Measurements from ENCODE around the gene PRKCQ. TPM values are rescaled to one million over a fixed set of nuclear protein-coding genes. Genes with fewer than 3 reads are reported as not detected.

Gene PRKCQ
- total RNA-seq, 1 experiment from 2014 or later, result 1.3 TPM

DNA sequence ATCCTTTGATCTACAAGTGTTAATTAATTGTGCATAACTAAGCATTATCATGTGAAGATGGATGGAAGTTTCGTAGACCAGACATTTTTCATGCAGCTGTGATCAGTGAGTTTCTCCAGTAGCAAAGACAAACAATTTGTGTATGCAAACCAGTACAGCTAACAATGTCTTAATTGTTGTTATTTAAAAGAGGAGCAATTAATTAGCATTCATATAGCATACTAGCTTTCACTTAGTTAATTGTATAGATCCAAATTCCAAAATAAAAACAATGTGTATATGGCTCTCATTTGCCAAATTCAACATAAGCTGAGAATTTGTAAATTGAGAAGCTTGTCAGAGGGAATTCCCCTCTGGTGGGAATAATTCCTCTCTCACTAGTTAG is 22.6 kb upstream of the PRKCQ start:
- no peak for DNase-seq
- H3K27me3 ChIP-seq, result no peaks in the 10 kb centered on the region
- H3K27ac ChIP-seq, result no peak overlapping the region

DNA sequence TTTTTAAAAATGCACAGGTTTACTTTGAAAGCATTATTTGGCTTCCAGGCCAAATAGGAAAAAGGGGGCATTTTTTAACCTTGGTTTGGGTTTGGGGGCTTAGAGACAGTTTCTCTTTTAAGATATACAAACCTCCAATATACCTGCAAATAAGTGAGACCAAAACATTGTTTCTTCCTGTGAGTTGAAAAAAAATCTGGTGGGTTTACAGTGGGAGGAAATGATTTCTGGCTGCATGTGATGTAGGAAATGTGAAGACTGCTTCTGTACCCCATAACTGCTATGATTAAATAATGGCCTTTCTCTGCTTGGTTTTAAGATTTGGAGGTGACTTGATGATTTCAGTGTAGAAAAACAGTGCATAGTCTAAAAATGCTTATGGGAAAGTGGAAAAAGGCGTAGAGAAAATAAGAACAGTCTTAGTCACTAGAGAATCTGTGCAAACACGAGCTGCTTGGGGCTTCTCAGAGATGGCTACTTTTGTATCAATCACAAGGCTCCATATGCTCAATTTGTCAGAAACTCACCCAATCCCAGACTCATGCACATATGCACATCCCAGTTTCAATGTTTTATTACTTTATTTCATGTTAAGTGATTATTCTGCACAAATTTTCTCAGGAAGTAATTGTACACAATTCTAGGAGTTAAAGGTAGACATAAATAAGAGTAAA is 22.1 kb upstream of the PRKCQ start:
- H3K27ac ChIP-seq, result no peak overlapping the region
- no peaks in the 10 kb centered on the region for H3K27me3 ChIP-seq

More for the DNA sequence above, 22.6 kb upstream of the PRKCQ start:
- H3K4me3 ChIP-seq, result no peak overlapping the region
- no peaks in the 10 kb centered on the region for H3K9me3 ChIP-seq (replicated peaks)
- 0 out of 2 replicates have a peak, but pooled peaks cover 2% of the 10 kb centered on the region for H3K4me1 ChIP-seq
- H3K36me3 ChIP-seq, result no peaks in the 10 kb centered on the region

DNA sequence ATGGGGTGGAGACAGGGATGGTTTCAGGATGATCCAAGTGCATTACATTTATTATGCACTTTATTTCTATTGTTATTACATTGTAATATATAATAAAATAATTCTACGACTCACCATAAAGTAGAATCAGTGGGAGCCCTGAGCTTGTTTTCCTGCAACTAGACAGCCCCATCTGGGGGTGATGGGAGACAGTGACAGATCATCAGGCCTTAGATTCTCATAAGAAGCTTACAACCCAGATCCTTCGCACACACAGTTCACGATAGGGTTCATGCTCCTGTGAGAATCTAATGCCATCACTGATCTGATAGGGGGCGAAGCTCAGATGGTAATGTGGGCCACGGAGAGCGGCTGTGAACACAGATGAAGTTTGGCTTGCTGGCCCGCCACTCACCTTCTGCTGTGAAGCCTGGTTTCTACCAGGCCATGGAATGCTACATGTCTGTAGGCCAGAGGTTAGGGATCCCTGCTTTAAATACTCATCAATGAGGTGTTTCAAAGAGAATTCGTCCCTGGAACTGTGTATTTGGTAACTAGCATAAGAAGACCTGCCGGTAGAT is 21.2 kb upstream of the PRKCQ start:
- no peak overlapping the region for H3K27ac ChIP-seq
- H3K36me3 ChIP-seq, result no peaks in the 10 kb centered on the region
- H3K9me3 ChIP-seq (replicated peaks), result no peaks in the 10 kb centered on the region
- H3K4me3 ChIP-seq, result no peak overlapping the region
- no peak for DNase-seq
- H3K27me3 ChIP-seq, result no peaks in the 10 kb centered on the region
- 0 out of 2 replicates have a peak, but pooled peaks cover 2% of the 10 kb centered on the region for H3K4me1 ChIP-seq

More for the DNA sequence above, 22.1 kb upstream of the PRKCQ start:
- no peak overlapping the region for H3K4me3 ChIP-seq
- 0 out of 2 replicates have a peak, but pooled peaks cover 2% of the 10 kb centered on the region for H3K4me1 ChIP-seq
- H3K9me3 ChIP-seq (replicated peaks), result no peaks in the 10 kb centered on the region
- DNase-seq, result no peak
- H3K36me3 ChIP-seq, result no peaks in the 10 kb centered on the region

DNA sequence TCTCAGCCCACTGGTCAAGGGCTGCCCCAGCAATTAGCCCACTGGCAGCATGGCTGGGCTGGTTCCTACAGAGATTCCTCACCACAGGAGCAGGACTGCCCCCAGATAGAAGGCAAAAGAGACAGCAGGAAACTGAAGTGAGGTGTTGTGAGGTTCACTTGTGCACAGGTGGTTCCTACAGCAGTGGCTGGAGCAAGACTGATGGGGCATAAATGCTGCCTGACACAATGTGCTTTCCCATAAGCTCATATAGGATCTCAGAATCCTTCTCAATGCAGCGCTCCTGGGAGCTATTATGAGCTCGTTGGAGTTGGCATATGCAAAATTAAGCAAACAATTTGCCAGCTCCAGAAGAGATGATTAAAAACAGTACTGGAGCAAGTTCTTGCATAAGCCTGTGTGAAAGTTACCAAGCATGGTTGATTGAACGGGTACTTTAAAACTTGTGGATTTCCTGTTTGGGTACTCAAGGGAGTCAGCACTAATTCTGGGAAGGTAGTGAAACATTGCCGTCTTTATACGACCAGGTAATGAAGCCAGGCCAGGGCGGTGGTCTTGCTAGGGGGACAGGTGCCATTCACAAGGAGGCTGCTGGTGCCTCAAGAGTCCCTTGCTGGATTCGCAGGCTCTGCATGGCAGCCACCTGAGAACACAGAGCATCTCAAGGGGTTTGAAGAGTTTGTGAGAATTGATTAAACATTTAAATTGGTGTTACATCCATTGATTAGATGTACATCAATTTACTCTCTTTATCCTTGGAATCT is 20.3 kb upstream of the PRKCQ start:
- H3K36me3 ChIP-seq, result no peaks in the 10 kb centered on the region
- H3K4me1 ChIP-seq, result 0 out of 2 replicates have a peak, but pooled peaks cover 2% of the 10 kb centered on the region
- no peak overlapping the region for H3K27ac ChIP-seq
- no peaks in the 10 kb centered on the region for H3K9me3 ChIP-seq (replicated peaks)
- no peak overlapping the region for H3K4me3 ChIP-seq
- H3K27me3 ChIP-seq, result no peaks in the 10 kb centered on the region
- DNase-seq, result no peak

DNA sequence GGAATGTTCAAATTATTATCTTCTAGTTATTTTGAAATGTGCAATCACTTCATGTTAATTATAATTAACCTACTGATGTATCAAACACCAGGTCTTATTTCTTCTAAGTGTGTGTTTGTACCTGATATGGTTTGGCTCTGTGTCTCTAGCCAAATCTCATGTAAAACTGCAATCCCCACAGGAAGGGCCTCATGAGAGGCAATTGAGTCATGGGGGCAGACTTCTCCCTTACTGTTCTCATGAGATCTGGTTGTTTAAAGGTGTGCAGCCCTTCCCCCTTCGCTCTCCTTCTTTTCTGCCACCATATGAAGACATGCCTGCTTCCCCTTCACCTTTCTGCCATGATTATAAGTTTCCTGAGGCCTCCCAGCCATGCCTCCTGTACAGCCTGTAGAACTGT is 18.6 kb upstream of the PRKCQ start:
- 0 out of 2 replicates have a peak, but pooled peaks cover 2% of the 10 kb centered on the region for H3K4me1 ChIP-seq
- H3K4me3 ChIP-seq, result no peak overlapping the region
- H3K27me3 ChIP-seq, result no peaks in the 10 kb centered on the region
- no peaks in the 10 kb centered on the region for H3K36me3 ChIP-seq
- H3K27ac ChIP-seq, result no peak overlapping the region
- H3K9me3 ChIP-seq (replicated peaks), result no peaks in the 10 kb centered on the region
- DNase-seq, result no peak

DNA sequence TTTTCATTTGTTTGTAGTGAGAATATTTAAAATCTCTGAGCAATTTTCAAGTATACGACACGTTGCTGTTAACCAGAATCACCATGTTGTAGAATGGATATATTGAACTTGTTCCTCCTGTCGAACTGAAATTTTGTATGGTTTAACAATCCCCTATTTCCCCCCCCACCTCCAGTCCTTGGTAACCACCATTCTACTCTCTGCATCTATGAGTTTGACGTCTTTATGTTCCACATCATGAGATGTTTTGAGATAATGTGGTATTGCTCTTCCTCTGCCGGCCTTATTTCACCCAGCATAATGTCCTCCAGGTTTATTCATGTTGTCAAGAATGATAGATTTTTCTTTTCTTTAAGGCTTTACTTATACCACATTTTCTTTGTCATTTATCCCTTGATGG is 17.4 kb upstream of the PRKCQ start:
- Histone ChIP-seq H3K27ac (no peak overlapping the region), H3K9me3 (replicated peaks) (no peaks in the 10 kb centered on the region), H3K4me3 (no peak overlapping the region), H3K36me3 (no peaks in the 10 kb centered on the region), H3K4me1 (no peaks in the 10 kb centered on the region), H3K27me3 (no peaks in the 10 kb centered on the region)
- no peak for DNase-seq

DNA sequence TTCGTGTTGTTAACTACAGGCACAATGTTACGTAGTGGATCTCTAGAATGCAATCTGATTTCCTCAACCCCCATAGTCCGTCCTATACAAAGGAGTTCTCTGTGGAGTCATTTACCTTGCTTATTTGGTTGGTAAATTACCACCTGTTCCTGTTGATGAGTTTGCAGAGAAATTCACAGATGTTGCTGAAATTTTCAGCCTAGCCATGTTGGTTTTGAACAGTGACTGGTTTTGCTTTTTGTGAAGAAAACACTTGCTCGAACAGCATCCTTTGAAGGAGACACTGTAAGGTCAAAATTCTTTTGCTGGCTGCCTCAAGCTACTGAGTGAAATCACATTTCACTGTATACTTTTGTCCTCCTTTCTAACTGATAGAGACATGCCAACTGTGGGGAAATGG is 15.4 kb upstream of the PRKCQ start:
- H3K4me3 ChIP-seq, result no peak overlapping the region

DNA sequence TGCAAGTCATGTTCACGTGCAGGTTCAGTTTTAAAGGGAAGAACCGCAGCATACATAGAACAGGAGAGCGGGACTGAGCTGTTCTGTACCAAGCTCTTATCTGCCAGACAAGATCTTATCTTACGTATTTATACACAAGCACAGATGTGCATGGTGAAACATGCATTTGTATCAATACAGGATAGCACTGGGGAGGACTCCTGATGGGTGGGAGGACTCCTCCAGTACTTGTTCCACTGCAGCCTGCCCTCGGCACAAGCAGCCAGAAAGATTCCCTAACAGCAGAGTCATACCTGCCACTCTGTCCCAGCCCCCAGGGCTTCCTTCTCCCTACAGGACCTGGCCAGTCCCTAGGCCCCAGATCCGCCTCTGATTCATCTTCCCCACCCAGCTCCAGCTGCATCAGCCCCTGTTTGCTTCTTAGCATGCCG is 13.2 kb upstream of the PRKCQ start:
- H3K4me1 ChIP-seq, result no peaks in the 10 kb centered on the region
- no peak overlapping the region for H3K4me3 ChIP-seq
- H3K27ac ChIP-seq, result no peak overlapping the region
- no peaks in the 10 kb centered on the region for H3K27me3 ChIP-seq
- no peaks in the 10 kb centered on the region for H3K9me3 ChIP-seq (replicated peaks)
- DNase-seq, result no peak
- no peaks in the 10 kb centered on the region for H3K36me3 ChIP-seq

More for the DNA sequence above, 15.4 kb upstream of the PRKCQ start:
- Histone ChIP-seq H3K36me3 (no peaks in the 10 kb centered on the region), H3K27me3 (no peaks in the 10 kb centered on the region), H3K9me3 (replicated peaks) (no peaks in the 10 kb centered on the region), H3K4me1 (no peaks in the 10 kb centered on the region), H3K27ac (no peak overlapping the region)
- no peak for DNase-seq

DNA sequence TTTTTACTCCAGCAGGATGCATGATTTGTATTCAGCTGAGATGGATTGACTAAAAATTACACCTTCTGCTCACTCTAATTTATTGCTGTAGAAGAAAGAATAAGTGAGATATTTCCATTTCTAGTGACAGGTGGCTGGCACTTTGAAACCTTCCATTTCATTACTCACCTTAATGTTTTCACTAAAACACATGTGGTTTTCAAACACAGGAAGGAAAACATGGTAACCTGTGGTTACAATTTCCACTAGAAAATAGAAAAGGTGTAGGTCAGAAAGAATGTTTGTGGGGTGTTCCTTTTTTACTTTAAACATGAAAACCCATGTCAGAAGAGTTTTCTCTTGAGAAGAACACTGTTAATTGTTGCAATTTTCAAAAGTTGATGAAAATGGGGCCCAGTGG is 12.0 kb upstream of the PRKCQ start:
- Histone ChIP-seq H3K27me3 (no peaks in the 10 kb centered on the region), H3K4me1 (no peaks in the 10 kb centered on the region), H3K36me3 (no peaks in the 10 kb centered on the region), H3K27ac (no peak overlapping the region), H3K4me3 (no peak overlapping the region), H3K9me3 (replicated peaks) (no peaks in the 10 kb centered on the region)
- DNase-seq, result no peak

DNA sequence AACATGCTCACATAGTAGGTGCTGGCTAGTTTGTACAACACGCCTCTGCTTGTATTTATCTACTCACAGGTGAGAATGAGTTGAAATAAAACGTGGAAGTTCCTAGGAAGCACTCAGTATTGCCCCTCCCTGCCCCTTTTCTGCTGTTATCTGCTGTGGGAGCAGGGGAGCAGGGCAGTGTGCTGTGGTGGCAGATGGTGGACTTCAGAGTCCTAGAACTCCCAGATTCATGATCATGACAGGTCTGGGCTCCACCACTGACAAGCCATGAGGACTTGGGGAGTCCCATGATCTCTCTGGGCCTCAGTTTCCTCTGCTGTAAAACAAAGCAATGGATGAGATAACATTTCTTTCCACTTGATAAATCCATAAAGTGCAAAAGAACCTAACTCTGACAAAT is 11.6 kb upstream of the PRKCQ start:
- no peak overlapping the region for H3K4me3 ChIP-seq
- DNase-seq, result no peak
- H3K27ac ChIP-seq, result no peak overlapping the region
- H3K9me3 ChIP-seq (replicated peaks), result no peaks in the 10 kb centered on the region
- no peaks in the 10 kb centered on the region for H3K36me3 ChIP-seq
- H3K27me3 ChIP-seq, result no peaks in the 10 kb centered on the region
- no peaks in the 10 kb centered on the region; the same call in 1 of the 2 replicates for H3K4me1 ChIP-seq

DNA sequence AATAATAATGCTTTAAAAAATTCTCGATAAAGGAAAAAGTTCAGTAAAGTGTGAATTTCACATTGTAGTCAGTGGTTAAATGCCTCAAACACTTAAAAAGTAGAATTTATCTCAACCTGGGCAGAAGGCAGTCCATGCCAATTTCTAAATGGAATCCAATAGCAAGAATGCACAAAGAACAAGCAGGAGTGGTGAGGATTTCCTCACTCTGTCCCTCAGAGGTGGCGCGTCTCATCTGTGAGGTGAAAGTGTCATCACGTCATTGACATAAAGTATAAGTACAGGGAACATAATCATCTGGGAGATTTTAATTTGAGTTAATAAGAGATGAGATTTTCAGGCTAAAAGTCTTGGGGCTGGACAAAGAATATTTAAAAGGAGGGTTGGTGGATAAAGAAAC is 10.0 kb upstream of the PRKCQ start:
- H3K9me3 ChIP-seq (replicated peaks), result no peaks in the 10 kb centered on the region
- DNase-seq, result no peak
- H3K36me3 ChIP-seq, result no peaks in the 10 kb centered on the region
- no peak overlapping the region for H3K27ac ChIP-seq
- H3K4me1 ChIP-seq, result no peaks in the 10 kb centered on the region; the same call in 1 of the 2 replicates
- H3K27me3 ChIP-seq, result no peaks in the 10 kb centered on the region
- H3K4me3 ChIP-seq, result no peak overlapping the region

DNA sequence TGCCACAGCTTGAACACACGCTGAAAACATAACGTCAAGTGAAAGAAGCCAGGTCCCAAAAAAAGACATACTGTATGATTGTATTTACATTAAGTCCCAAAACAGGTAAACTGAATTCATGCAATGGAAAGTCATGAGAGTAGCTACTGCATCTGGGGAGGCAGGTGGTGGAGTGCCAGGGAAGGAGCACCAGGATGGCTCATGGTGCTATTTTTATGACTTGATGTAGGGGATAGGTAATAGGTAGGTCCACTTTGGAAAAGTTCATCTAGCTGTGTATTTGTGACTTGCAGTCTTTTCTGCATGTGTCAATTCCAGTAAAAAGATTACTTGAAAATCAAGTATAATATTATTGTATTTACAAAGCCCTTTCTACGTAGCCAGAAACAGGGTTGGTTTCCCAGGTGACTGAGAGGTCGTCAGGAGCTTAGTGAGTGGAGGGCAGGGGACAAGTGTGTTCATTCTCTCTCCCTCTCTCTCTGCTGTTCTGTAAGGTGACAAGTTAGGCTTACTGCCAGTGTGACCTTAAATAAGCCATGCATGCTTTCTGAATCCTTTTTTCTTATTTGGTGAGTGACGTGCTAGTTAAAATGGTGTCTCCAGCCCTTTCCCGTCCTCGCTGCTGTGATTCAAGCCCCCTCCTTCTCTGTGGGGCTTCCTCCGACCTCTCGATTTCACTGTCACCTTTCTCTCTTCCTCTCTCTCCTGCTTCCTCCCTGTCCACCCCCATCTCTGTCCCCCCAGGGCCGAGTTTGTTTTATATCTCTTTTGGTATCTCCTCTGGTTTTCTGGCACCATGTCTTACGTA is 9.4 kb upstream of the PRKCQ start:
- Histone ChIP-seq H3K9me3 (replicated peaks) (no peaks in the 10 kb centered on the region), H3K4me3 (no peak overlapping the region), H3K36me3 (no peaks in the 10 kb centered on the region), H3K4me1 (no peaks in the 10 kb centered on the region; the same call in 1 of the 2 replicates), H3K27me3 (no peaks in the 10 kb centered on the region), H3K27ac (no peak overlapping the region)
- no peak for DNase-seq

DNA sequence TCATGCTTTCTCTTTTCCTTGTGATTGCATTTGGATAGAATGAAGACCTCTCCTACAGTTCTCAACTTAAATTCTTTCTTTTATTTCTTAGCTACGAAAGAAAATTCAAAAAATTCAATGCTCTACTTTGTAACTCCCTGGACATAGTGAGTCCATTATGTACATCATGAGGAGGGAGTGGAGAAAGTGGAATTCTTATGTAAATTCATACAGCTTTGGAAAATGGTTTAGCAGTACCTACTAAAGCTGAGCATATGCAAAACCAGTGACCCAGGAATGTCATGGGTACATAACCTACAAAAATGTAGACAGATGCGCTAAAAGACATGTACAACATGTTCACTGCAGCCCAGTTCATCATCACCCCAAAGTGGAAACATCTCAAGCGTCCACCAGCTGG is 8.8 kb upstream of the PRKCQ start:
- no peak for DNase-seq
- Histone ChIP-seq H3K36me3 (no peaks in the 10 kb centered on the region), H3K27ac (no peak overlapping the region), H3K27me3 (no peaks in the 10 kb centered on the region), H3K9me3 (replicated peaks) (no peaks in the 10 kb centered on the region), H3K4me1 (no peaks in the 10 kb centered on the region; the same call in 1 of the 2 replicates), H3K4me3 (no peak overlapping the region)

DNA sequence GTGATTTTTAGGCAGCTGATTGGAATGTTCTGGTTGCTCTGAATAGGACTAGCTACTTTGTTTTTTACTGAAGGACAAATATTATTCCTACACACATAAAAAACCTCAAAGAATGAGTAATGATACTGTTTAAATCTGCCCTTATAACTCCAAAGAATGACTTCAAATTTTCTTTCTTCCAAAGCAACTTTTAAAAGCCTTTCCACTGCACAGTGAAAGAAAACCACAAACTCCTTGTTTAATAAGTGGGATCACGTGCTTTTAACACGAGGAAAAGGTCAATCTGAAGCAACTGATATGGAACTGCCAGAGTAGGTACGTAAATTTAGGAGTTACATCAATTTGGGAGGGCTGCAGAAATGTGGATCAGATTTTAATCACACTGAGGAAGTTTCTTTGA is 8.0 kb upstream of the PRKCQ start:
- Histone ChIP-seq H3K27me3 (no peaks in the 10 kb centered on the region), H3K9me3 (replicated peaks) (no peaks in the 10 kb centered on the region), H3K36me3 (no peaks in the 10 kb centered on the region), H3K4me1 (no peaks in the 10 kb centered on the region; the same call in 1 of the 2 replicates), H3K27ac (no peak overlapping the region), H3K4me3 (no peak overlapping the region)
- DNase-seq, result no peak
